LNCAP (cell line): ENCODE results near the gene PREX1.

Experiments used
- CTCF ChIP-seq: fragments of 450-650 bp; IDR thresholded peaks from 2 replicates; pipeline ENCODE4 v1.5.1; 2017; ENCODE audit warnings: mild to moderate bottlenecking

Gene PREX1

DNA sequence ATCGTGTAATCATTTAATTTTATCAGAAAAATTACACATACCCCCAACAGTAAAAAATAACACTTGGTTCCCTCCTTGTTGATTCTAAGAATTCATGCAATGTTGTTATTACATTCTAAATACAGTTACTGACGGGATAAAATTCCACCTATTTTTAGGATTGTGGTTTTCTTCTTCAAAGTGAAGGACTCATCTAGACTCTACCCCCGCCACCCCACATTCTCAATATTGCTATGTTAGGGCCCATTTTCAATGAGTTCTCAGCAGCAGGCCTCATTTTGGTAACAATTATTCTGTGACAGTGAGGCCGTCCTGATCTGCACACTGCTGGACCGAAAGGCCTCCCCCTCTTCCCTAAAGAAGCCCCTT is 43.5 kb downstream of the PREX1 start:
- no peak for TF ChIP-seq CTCF

- no peak for TF ChIP-seq CTCF
Measured at GRCh38 chr20:48783533-48784272, 44.1 kb downstream of the PREX1 start.

GRCh38 chr20:48782901-48783308 is 44.9 kb downstream of the PREX1 start:
- TF ChIP-seq CTCF: no peak

DNA sequence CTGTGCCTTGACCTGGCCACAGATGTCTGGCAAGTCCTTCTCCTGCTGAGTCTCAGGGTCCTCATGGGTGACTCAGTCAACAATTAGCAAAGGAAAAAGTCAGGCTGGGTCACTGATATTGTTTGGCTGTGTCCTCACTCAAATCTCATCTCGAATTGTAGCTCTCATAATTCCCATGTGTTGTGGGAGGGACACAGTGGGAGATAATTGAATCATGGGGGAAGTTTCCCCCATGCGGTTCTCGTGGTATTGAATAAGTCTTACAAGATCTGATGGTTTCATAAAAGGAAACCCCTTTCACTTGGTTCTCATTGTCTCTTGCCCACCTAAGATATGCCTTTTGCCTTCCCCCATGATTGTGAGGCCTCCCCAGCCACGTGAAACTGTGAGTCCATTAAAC is 45.7 kb downstream of the PREX1 start:
- no peak for TF ChIP-seq CTCF

GRCh38 chr20:48781634-48782033 is 46.2 kb downstream of the PREX1 start:
- no peak for TF ChIP-seq CTCF

GRCh38 chr20:48779435-48779834 is 48.4 kb downstream of the PREX1 start:
- no peak for TF ChIP-seq CTCF

DNA sequence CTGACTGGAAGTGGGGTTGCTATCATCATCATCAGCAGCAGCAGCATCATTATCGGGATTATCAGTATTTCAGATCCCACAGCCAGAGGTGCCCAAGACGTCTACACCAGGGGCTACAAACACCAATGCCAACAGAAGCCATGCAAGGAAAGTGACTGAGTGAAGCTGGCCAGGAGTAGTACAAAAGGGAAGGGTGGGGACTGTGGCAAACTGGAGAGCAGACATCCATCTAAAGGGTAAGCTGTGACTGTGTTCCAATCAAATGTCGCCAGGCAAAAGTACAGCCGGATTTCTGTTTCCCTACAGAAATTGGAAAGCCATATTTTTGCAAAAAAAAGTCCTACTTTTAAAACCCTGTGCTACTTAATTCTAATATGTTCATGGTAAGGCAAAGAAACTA is 50.0 kb downstream of the PREX1 start:
- no peak for TF ChIP-seq CTCF

- no peak for TF ChIP-seq CTCF
Measured at GRCh38 chr20:48777005-48777404, 50.8 kb downstream of the PREX1 start.
